Ovary (tissue), 9 donors: ENCODE measurements around the gene COL21A1. TPM values are rescaled to one million over a fixed set of nuclear protein-coding genes. Genes with fewer than 3 reads are reported as not detected.

Experiments
- DNase-seq, 5 donors: peaks; one replicate each; pipeline ENCODE4 v3.0.0-alpha.2; 2019 to 2020
- H3K27ac ChIP-seq, 2 donors: fragments of 200-600 bp; one replicate each; pipeline versions ENCODE4 v1.5.1 to v1.8.0; 2019 to 2022
- H3K27me3 ChIP-seq: fragments of 200-600 bp; one replicate; pipeline ENCODE4 v1.8.0; 2022
- H3K36me3 ChIP-seq: fragments of 200-600 bp; sonication (generic); one replicate; pipeline ENCODE4 v1.5.1; 2019
- H3K4me1 ChIP-seq: one replicate; pipeline ENCODE4 v1.8.1; 2013; ENCODE audit warnings: mild to moderate bottlenecking, moderate library complexity; ENCODE audit not compliant: insufficient read depth
- H3K4me3 ChIP-seq: fragments of 200-600 bp; sonication (generic); one replicate; pipeline ENCODE4 v1.5.1; 2017
- H3K9me3 ChIP-seq, 2 donors: fragments of 200-600 bp in 1 of 2; sonication (generic) in 1 of 2; one replicate each; pipeline versions ENCODE4 v1.5.1 to v1.8.1; 2013 to 2019; ENCODE audit warnings: mild to moderate bottlenecking in 1 of 2, moderate library complexity in 1 of 2
- CTCF ChIP-seq, 3 donors: fragments of 450-650 bp in 2 of 3; fragments of 200-600 bp in 1 of 3; IDR thresholded peaks; one replicate each; pipeline versions ENCODE4 v1.5.1 to v1.8.0; 2016 to 2022; ENCODE audit warnings: antibody characterized with exemption in 3 of 3, mild to moderate bottlenecking in 1 of 3
- EP300 ChIP-seq: sonication (generic); formaldehyde crosslinking; IDR thresholded peaks from one replicate; pipeline ENCODE4 v1.6.1; 2017; ENCODE audit warnings: antibody characterized with exemption
- POLR2A ChIP-seq: fragments of 450-650 bp; IDR thresholded peaks from one replicate; pipeline ENCODE4 v1.6.1; 2017; ENCODE audit warnings: antibody characterized with exemption, mild to moderate bottlenecking, moderate library complexity
- WGBS, 3 donors: extraction: QIAGEN DNeasy Blood & Tissue Kit in 1 of 3; methylation state at CpG; one replicate each; pipeline versions ENCODE4 v1.1.5 to v1.1.7; 2013 to 2017; 5-methylcytosine and 5-hydroxymethylcytosine counted together
- intact Hi-C, 4 donors: fragments of 100-400 bp; cut with DNase I; formaldehyde crosslinking; loops; one replicate each; pipeline versions ENCODE4 v1.11.0 to v1.15.1; 2022 to 2023
- polyA plus RNA-seq, 2 donors: library from polyadenylated mRNA; stranded (reverse); fragments of 200-250 nt in 1 of 2; fragments of 350-450 nt in 1 of 2; fragmentation: Illumina TruSeq in 1 of 2; extraction: RNeasy Lipid Tissue Mini Kit (QIAGEN cat#74804) in 1 of 2; gene quantifications; one replicate each; pipeline ENCODE4 v1.2.3, GENCODE V29; 2013 to 2014
- total RNA-seq, 7 donors: library from RNA; depleted of rRNA in 2 of 7; stranded (reverse); fragments of >200 nt in 2 of 7; fragmentation: NEBNext Ultra II Directional in 3 of 7; extraction: Animal tissue kit (Norgen Biotek cat#: 25700) in 3 of 7; gene quantifications; one replicate each; pipeline versions ENCODE4 v1.1.0 to v1.2.4, GENCODE V29; 2016 to 2023
- donor health status: DM: no; HTN: no; CAD: no; lungs with moderate emphysema.
- donor health status: DM: no; HTN: no; CAD: no.
- donor health status: Bipolar disorder and iron deficiency.
- donor health status: DM: yes; HTN: yes; CAD: no.
- donor health status: DM: no; HTN: no; CAD: no.
- donor health status: DM: yes; HTN: yes; CAD: no.

Gene COL21A1
- total and polyA plus RNA-seq, 9 donors = 2.5 to 15.7 (median 4.0) TPM

DNA sequence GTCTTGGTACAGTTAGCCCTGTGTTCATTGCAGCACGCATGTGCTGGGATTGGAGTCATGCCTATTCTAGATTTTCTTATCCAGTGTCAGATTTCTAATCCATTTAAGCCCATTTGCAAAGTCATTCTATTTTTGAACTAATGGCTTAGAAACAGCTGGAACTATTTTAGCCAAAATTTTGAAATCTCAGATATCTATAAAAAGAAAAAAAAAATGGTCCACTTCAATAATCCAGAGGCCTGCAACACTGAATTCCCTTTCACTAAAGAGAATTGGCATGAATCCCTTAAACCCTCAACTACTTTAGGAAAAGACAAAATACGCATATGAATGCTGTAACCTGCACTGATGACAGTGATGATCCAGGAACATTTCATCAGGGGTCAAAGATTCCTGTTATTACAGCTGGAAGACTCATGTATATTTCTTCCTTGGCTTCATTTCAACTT is 1.5 kb downstream of the COL21A1 start:
- DNase-seq = no peak
- TF ChIP-seq EP300 = no peak
- no peak for TF ChIP-seq CTCF (IDR thresholded peaks at IDR 0.05)
- TF ChIP-seq POLR2A = no peak
- Histone ChIP-seq H3K27ac (no peak overlapping the region), H3K9me3 (no peaks in the 10 kb centered on the region), H3K4me3 (peak overlapping the region; percentile 54), H3K27me3 (no peaks in the 10 kb centered on the region), H3K4me1 (peaks cover 1% of the 10 kb centered on the region), H3K36me3 (no peaks in the 10 kb centered on the region)
- intact Hi-C loops = no loop called here
- 19 to 23% (median 23%) methylated on average over 2 of the region's 2 CpGs for WGBS, 3 donors

GRCh38 chr6:56244528-56245253 is 2.7 kb downstream of the COL21A1 start:
- Histone ChIP-seq H3K36me3 (no peaks in the 10 kb centered on the region), H3K4me1 (peaks cover 2% of the 10 kb centered on the region), H3K27ac (no peak overlapping the region), H3K9me3 (no peaks in the 10 kb centered on the region), H3K27me3 (no peaks in the 10 kb centered on the region), H3K4me3 (no peak overlapping the region)
- intact Hi-C loops = no loop called here
- DNase-seq = no peak
- no peak for TF ChIP-seq EP300
- 96 to 98% (median 96%) methylated on average over 3 of the region's 3 CpGs for WGBS, 3 donors

- Histone ChIP-seq H3K4me1 (peaks cover 2% of the 10 kb centered on the region), H3K27ac (no peak overlapping the region), H3K4me3 (no peak overlapping the region), H3K27me3 (no peaks in the 10 kb centered on the region), H3K9me3 (no peaks in the 10 kb centered on the region), H3K36me3 (no peaks in the 10 kb centered on the region)
- intact Hi-C loops = no loop called here
- TF ChIP-seq EP300 (no peak), POLR2A (no peak)
- no peak for DNase-seq
These were observed 3.3 kb downstream of the COL21A1 start for GRCh38 chr6:56244089-56244488.

- Histone ChIP-seq H3K4me3 (no peak overlapping the region), H3K27me3 (no peaks in the 10 kb centered on the region), H3K4me1 (peaks cover 2% of the 10 kb centered on the region), H3K9me3 (no peaks in the 10 kb centered on the region), H3K27ac (no peak overlapping the region), H3K36me3 (no peaks in the 10 kb centered on the region)
- DNase-seq = no peak
- TF ChIP-seq CTCF (IDR thresholded peaks at IDR 0.05) (no peak), EP300 (no peak), POLR2A (no peak)
- WGBS, 3 donors = 35 to 61% (median 52%) methylated on average over 2 of the region's 2 CpGs
- intact Hi-C loops = no loop called here
These were observed 3.8 kb downstream of the COL21A1 start for GRCh38 chr6:56243518-56244070.

GRCh38 chr6:56242346-56242745 is 5.0 kb downstream of the COL21A1 start:
- Histone ChIP-seq H3K36me3 (no peaks in the 10 kb centered on the region), H3K27ac (no peak overlapping the region), H3K4me3 (no peak overlapping the region), H3K9me3 (no peaks in the 10 kb centered on the region), H3K27me3 (no peaks in the 10 kb centered on the region), H3K4me1 (peaks cover 2% of the 10 kb centered on the region)
- TF ChIP-seq POLR2A (no peak), EP300 (no peak), CTCF (IDR thresholded peaks at IDR 0.05) (no peak)
- 3 to 31% (median 28%) methylated on average over 2 of the region's 2 CpGs for WGBS, 3 donors
- intact Hi-C loops = no loop called here
- no peak for DNase-seq
